KBM-7 (cell line): ENCODE results near the gene SLC6A4.
"Not testable (repeated sequence)": the region's sequence is repeated elsewhere in the genome, so short reads cannot be mapped to it uniquely, and the experiment has no call there.

Source experiments
- DNase-seq: peaks from one replicate; pipeline ENCODE4 v3.0.0-alpha.2; 2015
- in situ Hi-C: fragments of 300-500 bp; cut with MboI; formaldehyde crosslinking; loops from 2 replicates; pipeline ENCODE4 v1.14.3; 2020; ENCODE audit warnings: low sequenced_read_pairs, low pct_unique_long_range_greater_than_20kb, mixed read lengths

SLC6A4 gene

DNA sequence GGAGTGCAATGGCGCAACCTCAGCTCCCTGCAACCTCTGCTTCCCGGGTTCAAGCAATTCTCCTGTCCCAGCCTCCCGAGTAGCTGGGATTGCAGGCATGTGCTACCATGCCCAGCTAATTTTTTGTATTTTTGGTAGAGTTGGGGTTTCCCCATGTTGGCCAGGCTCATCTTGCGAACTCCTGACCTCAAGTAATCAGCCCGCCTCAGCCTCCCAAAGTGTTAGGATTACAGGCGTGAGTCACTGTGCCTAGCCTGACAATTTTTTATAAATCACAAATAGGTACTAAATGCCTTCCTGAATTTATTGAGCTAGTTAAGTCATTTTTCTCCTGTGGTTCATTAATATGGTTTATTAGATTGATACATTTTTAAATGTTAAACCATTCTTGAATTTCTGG lies 87.6 kb downstream of the SLC6A4 start:
- in situ Hi-C loops, DNase-seq: not testable (repeated sequence)
